Caco-2 (cell line): ENCODE measurements around the gene MGARP. TPM values are rescaled to one million over a fixed set of nuclear protein-coding genes. Genes with fewer than 3 reads are reported as not detected.

Experiments
- BruUV-seq: library from RNA; stranded (reverse); fragments of 400-500 nt; replicated peaks from 2 replicates; lab custom pipeline; 2021; lab: Mats Ljungman, UMichigan
- CTCF ChIA-PET: fragments of 300-600 bp; sonication (Branson Sonifier 250); formaldehyde crosslinking; loops from one replicate; lab custom pipeline; 2022; ENCODE audit warnings: antibody characterized with exemption; lab: Charles Lee
- POLR2A ChIA-PET: fragments of 300-600 bp; sonication (Branson Sonifier 250); formaldehyde crosslinking; loops from one replicate; lab custom pipeline; 2022; ENCODE audit warnings: antibody characterized with exemption; lab: Charles Lee
- DNase-seq, 2 experiments: peaks; one replicate each; pipeline versions ENCODE4 v3.0.0 to v3.0.0-alpha.2; 2020 to 2022
- H3K27me3 ChIP-seq: replicated peaks from 2 replicates; pipeline ENCODE4 v1.6.0; 2011; ENCODE audit warnings: low read length; ENCODE audit not compliant: control insufficient read depth, insufficient read depth
- H3K36me3 ChIP-seq: 2 replicates; pipeline ENCODE4 v1.5.1; 2011; ENCODE audit warnings: low read length; ENCODE audit not compliant: control insufficient read depth, insufficient read depth
- H3K4me1 ChIP-seq: fragments of 250-450 bp; sonication (Bioruptor Pico); 2 replicates; pipeline ENCODE4 v1.5.1; 2020; ENCODE audit warnings: mild to moderate bottlenecking
- H3K4me3 ChIP-seq: 2 replicates; pipeline ENCODE4 v1.5.1; 2011; ENCODE audit warnings: low read depth, mild to moderate bottlenecking, control low read depth, low read length
- H3K9me3 ChIP-seq: fragments of 250-450 bp; sonication (Bioruptor Pico); 2 replicates; pipeline ENCODE4 v1.5.1; 2020; ENCODE audit warnings: mild to moderate bottlenecking, moderate library complexity
- H3K27ac Mint-ChIP-seq: one replicate; pipeline ENCODE4 v1.8.0; 2022; ENCODE audit warnings: mixed read lengths; ENCODE audit not compliant: unreplicated experiment
- H3K27me3 Mint-ChIP-seq: one replicate; pipeline ENCODE4 v1.8.0; 2022; ENCODE audit warnings: mixed read lengths; ENCODE audit not compliant: insufficient read depth, unreplicated experiment
- H3K36me3 Mint-ChIP-seq: one replicate; pipeline ENCODE4 v1.8.0; 2022; ENCODE audit warnings: mild to moderate bottlenecking, mixed read lengths; ENCODE audit not compliant: insufficient read depth, unreplicated experiment
- H3K4me1 Mint-ChIP-seq: one replicate; pipeline ENCODE4 v1.8.0; 2022; ENCODE audit warnings: low read depth, mixed read lengths; ENCODE audit not compliant: unreplicated experiment
- H3K4me3 Mint-ChIP-seq: one replicate; pipeline ENCODE4 v1.8.0; 2022; ENCODE audit warnings: mild to moderate bottlenecking, moderate library complexity, mixed read lengths; ENCODE audit not compliant: unreplicated experiment
- H3K9me3 Mint-ChIP-seq: one replicate; pipeline ENCODE4 v1.8.0; 2022; ENCODE audit warnings: mixed read lengths; ENCODE audit not compliant: unreplicated experiment
- CTCF ChIP-seq, 2 experiments: fragments of 200-600 bp in 1 of 2; IDR thresholded peaks; 1 replicate in 1 of 2; 2 replicates in 1 of 2; pipeline versions ENCODE4 v1.5.1 to v1.8.0; 2011 to 2022; ENCODE audit warnings: antibody characterized with exemption in 1 of 2, control low read depth in 1 of 2, inconsistent platforms in 1 of 2, low read depth in 1 of 2, low read length in 1 of 2, mild to moderate bottlenecking in 1 of 2, moderate library complexity in 1 of 2; ENCODE audit not compliant: insufficient read depth in 1 of 2, severe bottlenecking in 1 of 2, unreplicated experiment in 1 of 2
- intact Hi-C: fragments of 100-400 bp; cut with micrococcal nuclease; formaldehyde crosslinking; loops from one replicate; pipeline ENCODE4 v1.10.0; 2022; ENCODE audit not compliant: unreplicated experiment
- total RNA-seq: library from RNA; stranded (reverse); gene quantifications from 2 replicates; pipeline ENCODE4 v1.2.3, GENCODE V29; 2022

Gene MGARP
- total RNA-seq, 1 experiment from 2014 or later = 0.23 TPM

DNA sequence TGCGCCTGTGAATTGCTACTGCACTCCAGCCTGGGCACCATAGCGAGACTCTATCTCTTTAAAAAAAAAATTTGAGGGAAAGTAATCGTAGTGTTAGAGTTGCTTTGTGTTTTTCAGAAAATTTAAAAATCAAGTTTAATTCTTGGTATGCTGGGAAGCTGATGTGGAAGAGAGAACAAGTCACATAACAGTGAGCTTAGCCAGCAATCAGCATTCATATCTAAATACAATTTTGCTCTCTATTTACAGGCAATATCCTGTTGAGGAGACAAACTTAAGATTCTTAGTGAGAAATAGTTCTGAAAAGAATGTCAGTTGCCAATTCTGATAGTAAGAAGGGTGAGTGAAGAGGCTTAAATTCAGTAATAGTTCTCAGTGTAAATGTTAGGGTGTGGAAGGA lies 31.9 kb upstream of the MGARP start:
- no peaks in the 10 kb centered on the region for H3K27me3 Mint-ChIP-seq

DNA sequence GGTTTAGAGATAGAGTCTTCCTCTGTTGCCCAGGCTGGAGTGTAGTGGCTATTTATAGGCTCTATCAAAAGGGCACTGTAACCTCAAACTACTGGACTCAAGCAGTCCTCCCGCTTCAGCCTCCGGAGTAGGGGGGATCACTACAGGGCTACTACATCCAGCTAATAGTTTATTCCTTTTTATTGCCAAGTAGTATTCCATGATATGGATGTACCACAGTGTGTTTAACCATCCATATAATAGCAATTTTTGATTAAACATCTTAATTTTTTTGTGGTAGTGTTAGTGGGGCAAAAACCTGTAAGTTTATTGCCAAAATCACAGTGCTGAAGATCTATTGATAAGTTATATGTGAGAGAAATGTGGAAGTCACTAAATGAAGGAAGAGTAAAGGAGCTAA lies 24.9 kb upstream of the MGARP start:
- peaks cover 41% of the 10 kb centered on the region for H3K36me3 Mint-ChIP-seq
- DNase-seq = no peak
- Histone ChIP-seq H3K27me3 (no peaks in the 10 kb centered on the region), H3K4me3 (no peak overlapping the region), H3K36me3 (no peaks in the 10 kb centered on the region), H3K4me1 (peaks cover 7% of the 10 kb centered on the region), H3K9me3 (no peaks in the 10 kb centered on the region)
- CTCF ChIA-PET = no interaction called here
- no peaks in the 10 kb centered on the region for H3K9me3 Mint-ChIP-seq
- no peak overlapping the region for H3K4me3 Mint-ChIP-seq
- H3K27ac Mint-ChIP-seq = peak overlapping the region; percentile 54
- BruUV-seq = no TSS peak
- no peak for TF ChIP-seq CTCF (IDR thresholded peaks at IDR 0.05; ENCODE audit: insufficient read depth in 1 of 2, low read depth in 1 of 2, low read length in 1 of 2, severe bottlenecking in 1 of 2, unreplicated experiment in 1 of 2)
- H3K4me1 Mint-ChIP-seq = no peaks in the 10 kb centered on the region
- POLR2A ChIA-PET = no interaction called here
- intact Hi-C loops = loop anchor here (5.0 kb wide), 1 partner anchor 147 kb away; the partner anchor contains the start of gene RAB33B
- H3K27me3 Mint-ChIP-seq = no peaks in the 10 kb centered on the region

More for the DNA sequence above, 31.9 kb upstream of the MGARP start:
- Histone ChIP-seq H3K4me3 (no peak overlapping the region), H3K9me3 (no peaks in the 10 kb centered on the region), H3K4me1 (peaks cover 5% of the 10 kb centered on the region; the same call in 1 of the 2 replicates), H3K27me3 (no peaks in the 10 kb centered on the region), H3K36me3 (no peaks in the 10 kb centered on the region)
- H3K27ac Mint-ChIP-seq = no peak overlapping the region
- DNase-seq = no peak
- no peak for TF ChIP-seq CTCF (IDR thresholded peaks at IDR 0.05; ENCODE audit: insufficient read depth in 1 of 2, low read depth in 1 of 2, low read length in 1 of 2, severe bottlenecking in 1 of 2, unreplicated experiment in 1 of 2)
- CTCF ChIA-PET = no interaction called here
- H3K9me3 Mint-ChIP-seq = peaks cover 7% of the 10 kb centered on the region
- BruUV-seq = no TSS peak
- H3K4me3 Mint-ChIP-seq = no peak overlapping the region
- POLR2A ChIA-PET = no interaction called here
- intact Hi-C loops = no loop called here
- H3K4me1 Mint-ChIP-seq = peaks cover 11% of the 10 kb centered on the region
- peaks cover 18% of the 10 kb centered on the region for H3K36me3 Mint-ChIP-seq

DNA sequence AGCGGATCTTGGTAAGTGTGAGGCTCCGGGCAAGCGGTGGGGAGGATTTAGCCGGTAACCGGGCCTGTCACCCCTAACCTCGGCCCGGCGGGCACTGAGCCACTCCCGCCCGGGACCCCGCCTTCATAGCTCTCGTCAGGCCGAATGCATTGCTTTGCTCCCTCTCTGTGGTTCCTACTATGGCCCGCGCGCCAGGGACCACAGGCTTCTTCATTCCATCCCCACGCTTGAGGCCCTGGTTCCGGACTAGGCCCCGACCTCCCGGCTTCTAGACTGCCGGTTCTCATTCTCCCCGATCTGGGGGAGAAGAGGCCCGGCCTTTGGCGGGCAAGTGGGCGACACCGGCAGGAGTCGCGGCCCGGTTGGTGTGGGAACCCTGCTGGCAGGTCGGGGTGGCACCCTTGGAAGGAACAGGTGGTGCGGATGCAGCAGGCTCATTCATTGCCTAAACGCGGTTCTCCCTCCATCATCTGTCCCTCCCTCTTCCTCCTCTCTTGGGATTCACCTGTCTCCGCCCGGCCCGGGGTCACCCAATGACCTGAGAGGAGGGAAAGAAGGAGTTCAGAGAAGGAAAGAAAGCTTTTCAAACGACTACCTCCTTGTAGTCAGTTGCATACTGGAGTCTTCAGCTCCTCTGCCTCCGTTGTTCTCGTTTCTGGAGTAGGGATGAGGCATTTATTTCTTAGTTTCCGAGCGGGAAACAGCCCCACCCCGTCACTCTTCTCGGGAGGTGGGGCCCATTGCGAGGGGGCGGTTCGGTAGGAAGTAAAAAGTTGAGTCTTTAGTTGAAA lies 22.0 kb upstream of the MGARP start, which contains the start of gene NDUFC1:
TSS of gene NDUFC1 (minus strand) at position 657 of the 791 bp plus-strand sequence. CDS start 6,679 bp downstream, outside the sequence.
- Mint-ChIP-seq H3K4me3 (peak within 1 kb of the TSS; percentile 96), H3K4me1 (no peaks in the 10 kb centered on the region), H3K9me3 (no peaks in the 10 kb centered on the region), H3K36me3 (peaks cover 34% of the 10 kb centered on the region), H3K27me3 (no peaks in the 10 kb centered on the region), H3K27ac (peak within 1 kb of the TSS; percentile 97)
- TF ChIP-seq CTCF (IDR thresholded peaks at IDR 0.05; ENCODE audit: insufficient read depth in 1 of 2, low read depth in 1 of 2, low read length in 1 of 2, severe bottlenecking in 1 of 2, unreplicated experiment in 1 of 2) = peak in 1 of 2 experiments; percentile 42
- intact Hi-C loops = loop anchor here (1.0 to 5.0 kb wide), 3 partner anchors 125 to 219 kb away; partner anchors contain the start of genes ELF2 and RAB33B
- ChIA-PET CTCF (interaction anchor here (1.1 to 2.4 kb wide), 2 partner anchors 90 to 271 kb away, joined by 3 to 18 read pairs; no protein-coding TSS in a partner anchor), POLR2A (interaction anchor here (2.7 kb wide), 1 partner anchor 125 kb away, joined by 44 read pairs; the partner anchor contains the start of gene ELF2)
- no peaks in the 10 kb centered on the region for H3K27me3 ChIP-seq
- no peaks in the 10 kb centered on the region for H3K9me3 ChIP-seq
- peak within 1 kb of the TSS; percentile 99 for H3K4me3 ChIP-seq
- DNase-seq = peak; percentile 62 to 67
- peaks cover 11% of the 10 kb centered on the region for H3K4me1 ChIP-seq
- no TSS peak for BruUV-seq
- H3K36me3 ChIP-seq = no peaks in the 10 kb centered on the region
